ENCODE data around the gene EIF4E1B. TPM values are rescaled to one million over a fixed set of nuclear protein-coding genes. Genes with fewer than 3 reads are reported as not detected.

The EIF4E1B gene
- total and polyA plus RNA-seq, 2 experiments from 2014 or later = not detected

- 19 to 27% methylated on average over 3 to 4 of the region's 4 CpGs for WGBS, 2 experiments (ENCODE audit: low coverage in 1 of 2, low lambda C conversion rate in 2 of 2, missing lambda C conversion rate in 2 of 2)
- Histone ChIP-seq H3K4me1 (ENCODE audit: insufficient read depth) (no peaks in the 10 kb centered on the region), H3F3A (ENCODE audit: insufficient read depth) (no peaks in the 10 kb centered on the region), H3K4me3 (no peak overlapping the region), H4K20me1 (ENCODE audit: insufficient read depth) (no peaks in the 10 kb centered on the region), H3K9ac (no peak overlapping the region), H3K27me3 (replicated peaks; ENCODE audit: insufficient read depth) (peaks cover 18% of the 10 kb centered on the region), H3K79me2 (ENCODE audit: insufficient read depth) (no peaks in the 10 kb centered on the region), H3K36me3 (ENCODE audit: low read depth) (no peaks in the 10 kb centered on the region), H2AFZ (no peak overlapping the region), H3K9me3 (ENCODE audit: low read depth) (no peaks in the 10 kb centered on the region), H3K27ac (no peak overlapping the region), H3K4me2 (ENCODE audit: unreplicated experiment) (no peak overlapping the region), H3K9me2 (ENCODE audit: insufficient read depth) (no peaks in the 10 kb centered on the region)
- in situ Hi-C loops (cut with MboI) = no loop called here
- TF ChIP-seq EZH2 (IDR thresholded peaks at IDR 0.05; ENCODE audit: insufficient read depth, poor library complexity, severe bottlenecking) (no peak), EZH2phosphoT487 (IDR thresholded peaks at IDR 0.05; ENCODE audit: insufficient read depth, low read depth) (no peak)
- DNase-seq = no peak
Measured at GRCh38 chr5:176639208-176639607, 8.7 kb downstream of the EIF4E1B start.

- Histone ChIP-seq H3K9ac (no peak overlapping the region), H3K36me3 (ENCODE audit: low read depth) (no peaks in the 10 kb centered on the region), H3K79me2 (ENCODE audit: insufficient read depth) (no peaks in the 10 kb centered on the region), H3F3A (ENCODE audit: insufficient read depth) (no peaks in the 10 kb centered on the region), H3K4me2 (ENCODE audit: unreplicated experiment) (no peak overlapping the region), H3K27ac (no peak overlapping the region), H2AFZ (no peak overlapping the region), H3K27me3 (replicated peaks; ENCODE audit: insufficient read depth) (peaks cover 13% of the 10 kb centered on the region; the same call in 1 of the 2 replicates), H3K4me3 (no peak overlapping the region), H3K4me1 (ENCODE audit: insufficient read depth) (no peaks in the 10 kb centered on the region), H4K20me1 (ENCODE audit: insufficient read depth) (no peaks in the 10 kb centered on the region), H3K9me3 (ENCODE audit: low read depth) (no peaks in the 10 kb centered on the region), H3K9me2 (ENCODE audit: insufficient read depth) (no peaks in the 10 kb centered on the region)
- TF ChIP-seq EZH2 (IDR thresholded peaks at IDR 0.05; ENCODE audit: insufficient read depth, poor library complexity, severe bottlenecking) = no peak
- TF ChIP-seq EZH2phosphoT487 (IDR thresholded peaks at IDR 0.05; ENCODE audit: insufficient read depth, low read depth) = no peak
- 3 to 11% methylated on average over 4 of the region's 4 CpGs for WGBS, 2 experiments (ENCODE audit: low coverage in 1 of 2, low lambda C conversion rate in 2 of 2, missing lambda C conversion rate in 2 of 2)
- DNase-seq = peak; percentile 66
- in situ Hi-C loops (cut with MboI) = no loop called here
Measured at GRCh38 chr5:176639981-176640380, 9.5 kb downstream of the EIF4E1B start.

- no peaks in the 10 kb centered on the region for H3K4me1 ChIP-seq (ENCODE audit: insufficient read depth)
- TF ChIP-seq EZH2 (IDR thresholded peaks at IDR 0.05; ENCODE audit: insufficient read depth, poor library complexity, severe bottlenecking) (no peak), EZH2phosphoT487 (IDR thresholded peaks at IDR 0.05; ENCODE audit: insufficient read depth, low read depth) (no peak)
- WGBS, 2 experiments (ENCODE audit: low coverage in 1 of 2, low lambda C conversion rate in 2 of 2, missing lambda C conversion rate in 2 of 2) = 57 to 66% methylated on average over 4 of the region's 4 CpGs
- H3K9ac ChIP-seq = no peak overlapping the region
- peaks cover 12% of the 10 kb centered on the region; the same call in 1 of the 2 replicates for H3K27me3 ChIP-seq (replicated peaks; ENCODE audit: insufficient read depth)
- H3K27ac ChIP-seq = no peak overlapping the region
- no peaks in the 10 kb centered on the region for H3K36me3 ChIP-seq (ENCODE audit: low read depth)
- H2AFZ ChIP-seq = no peak overlapping the region
- H3K4me3 ChIP-seq = no peak overlapping the region
- H3K4me2 ChIP-seq (ENCODE audit: unreplicated experiment) = no peak overlapping the region
- no peaks in the 10 kb centered on the region for H4K20me1 ChIP-seq (ENCODE audit: insufficient read depth)
- H3K79me2 ChIP-seq (ENCODE audit: insufficient read depth) = no peaks in the 10 kb centered on the region
- H3K9me2 ChIP-seq (ENCODE audit: insufficient read depth) = no peaks in the 10 kb centered on the region
- no peaks in the 10 kb centered on the region for H3K9me3 ChIP-seq (ENCODE audit: low read depth)
- H3F3A ChIP-seq (ENCODE audit: insufficient read depth) = no peaks in the 10 kb centered on the region
- in situ Hi-C loops (cut with MboI) = no loop called here
- no peak for DNase-seq
Measured at GRCh38 chr5:176640616-176641015, 10.1 kb downstream of the EIF4E1B start.

- in situ Hi-C loops (cut with MboI) = no loop called here
- Histone ChIP-seq H3K4me1 (ENCODE audit: insufficient read depth) (no peaks in the 10 kb centered on the region), H3K9me3 (ENCODE audit: low read depth) (no peaks in the 10 kb centered on the region), H3K27me3 (replicated peaks; ENCODE audit: insufficient read depth) (peaks cover 9% of the 10 kb centered on the region; the same call in 1 of the 2 replicates), H3K36me3 (ENCODE audit: low read depth) (no peaks in the 10 kb centered on the region), H3K79me2 (ENCODE audit: insufficient read depth) (peaks cover 4% of the 10 kb centered on the region; the same call in 1 of the 2 replicates), H4K20me1 (ENCODE audit: insufficient read depth) (no peaks in the 10 kb centered on the region), H3K9ac (no peak overlapping the region), H3K9me2 (ENCODE audit: insufficient read depth) (no peaks in the 10 kb centered on the region), H3K27ac (no peak overlapping the region), H3F3A (ENCODE audit: insufficient read depth) (no peaks in the 10 kb centered on the region), H3K4me2 (ENCODE audit: unreplicated experiment) (no peak overlapping the region), H2AFZ (no peak overlapping the region), H3K4me3 (no peak overlapping the region)
- DNase-seq = peak; percentile 28
- TF ChIP-seq EZH2 (IDR thresholded peaks at IDR 0.05; ENCODE audit: insufficient read depth, poor library complexity, severe bottlenecking) (no peak), EZH2phosphoT487 (IDR thresholded peaks at IDR 0.05; ENCODE audit: insufficient read depth, low read depth) (no peak)
- 43 to 53% methylated on average over 11 to 14 of the region's 15 CpGs for WGBS, 2 experiments (ENCODE audit: low coverage in 1 of 2, low lambda C conversion rate in 2 of 2, missing lambda C conversion rate in 2 of 2)
Measured at GRCh38 chr5:176642675-176643490, 12.4 kb downstream of the EIF4E1B start.

Data from GM23248 (cell line).